Activated naive CD8-positive, alpha-beta T cell (primary cell): ENCODE results near the gene ZNF536.

ENCODE experiments used
- H3K27ac Mint-ChIP-seq: one replicate; pipeline ENCODE4 v1.8.0; 2021; ENCODE audit warnings: mixed read lengths
- H3K27me3 Mint-ChIP-seq: one replicate; pipeline ENCODE4 v1.8.0; 2021; ENCODE audit warnings: mixed read lengths
- H3K36me3 Mint-ChIP-seq: one replicate; pipeline ENCODE4 v1.8.0; 2021; ENCODE audit warnings: mixed read lengths
- H3K4me1 Mint-ChIP-seq: one replicate; pipeline ENCODE4 v1.8.0; 2021; ENCODE audit warnings: low read depth, mixed read lengths
- H3K4me3 Mint-ChIP-seq: one replicate; pipeline ENCODE4 v1.8.0; 2021; ENCODE audit warnings: mild to moderate bottlenecking, mixed read lengths
- H3K9me3 Mint-ChIP-seq: one replicate; pipeline ENCODE4 v1.8.0; 2021; ENCODE audit warnings: low read depth, mixed read lengths

ZNF536 gene

DNA sequence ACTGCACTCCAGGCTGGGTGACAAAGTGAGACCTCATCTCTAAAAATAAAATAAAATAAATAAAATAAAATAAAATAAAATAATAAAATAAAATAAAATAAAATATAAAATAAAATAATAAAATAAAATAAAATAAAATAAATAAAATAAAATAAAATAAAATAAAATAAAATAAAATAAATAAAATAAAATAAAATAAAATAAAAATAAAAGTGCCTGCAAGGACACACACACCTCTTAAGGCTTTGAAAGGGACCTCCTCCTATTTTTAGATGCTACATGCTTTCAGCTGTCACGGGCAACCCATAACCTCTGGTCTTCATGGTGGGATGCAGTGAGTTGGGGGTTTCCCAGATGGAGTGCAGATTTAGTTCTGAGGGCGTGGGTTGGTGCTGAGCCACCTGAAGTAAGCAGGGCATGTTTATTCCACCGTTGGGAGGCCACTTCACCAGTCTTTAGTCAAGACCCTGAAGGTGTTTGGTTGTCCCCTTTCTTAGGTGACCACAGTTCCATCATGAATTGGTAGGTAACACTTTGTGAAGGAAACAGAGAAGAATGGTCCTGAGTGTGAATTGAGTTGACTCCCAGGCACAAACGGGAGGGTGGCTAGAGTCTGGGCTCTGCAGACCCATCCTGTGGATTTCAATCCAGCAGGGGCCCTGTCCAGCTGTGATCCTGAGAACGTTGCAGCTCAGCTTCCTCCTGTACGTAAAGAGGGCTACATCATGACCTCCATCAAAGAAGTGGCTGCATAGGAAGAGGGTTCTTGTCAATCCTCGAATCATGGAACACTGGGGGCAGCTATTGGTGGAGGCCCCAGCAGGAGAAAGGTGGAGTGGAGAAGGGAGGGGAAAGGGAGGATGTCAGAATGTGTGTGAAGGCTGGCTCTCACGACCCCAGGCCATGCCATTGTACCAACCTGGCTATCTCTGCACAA is 234.2 kb downstream of the ZNF536 start:
- peaks cover 3% of the 10 kb centered on the region for H3K9me3 Mint-ChIP-seq
- H3K4me3 Mint-ChIP-seq: no peak overlapping the region
- H3K27me3 Mint-ChIP-seq: no peaks in the 10 kb centered on the region
- H3K36me3 Mint-ChIP-seq: no peaks in the 10 kb centered on the region
- H3K27ac Mint-ChIP-seq: no peak overlapping the region
- no peaks in the 10 kb centered on the region for H3K4me1 Mint-ChIP-seq
